K562 (cell line): ENCODE results near the gene NECTIN1. TPM values are rescaled to one million over a fixed set of nuclear protein-coding genes. Genes with fewer than 3 reads are reported as not detected.

Source experiments
- ATAC-seq: fragments of 200-7000 bp; cut with Tn5 transposase; 3 replicates; pipeline ENCODE4 v1.9.1; 2020; ENCODE audit warnings: moderate library complexity
- BruUV-seq: library from RNA; stranded (reverse); fragments of 400-500 nt; replicated peaks from 2 replicates; lab custom pipeline; 2021; lab: Mats Ljungman, UMichigan
- CTCF ChIA-PET: fragments of 300-600 bp; formaldehyde crosslinking; extraction: SDS; loops from one replicate; lab custom pipeline; 2021; ENCODE audit warnings: low intra/inter-chr PET ratio; lab: Yijun Ruan, JAX
- POLR2A ChIA-PET: fragments of 300-600, 350-650 bp; sonication (Branson Sonifier 250); formaldehyde crosslinking; extraction: SDS; loops from one replicate; lab custom pipeline; 2021; ENCODE audit warnings: antibody characterized with exemption, inconsistent platforms; lab: Yijun Ruan, JAX
- DNase-seq, 4 experiments: peaks; one replicate each; pipeline versions ENCODE4 v3.0.0 to v3.0.0-alpha.2; 2011 to 2018; ENCODE audit warnings: low spot score in 3 of 4, mixed read lengths in 3 of 4; ENCODE audit errors: extremely low read depth in 1 of 4
- FAIRE-seq: peaks from 2 replicates; lab custom pipeline; 2011; peaks lifted over from hg19 to GRCh38; lab: Jason Lieb, UNC
- H2AFZ ChIP-seq: 2 replicates; pipeline ENCODE4 v1.6.0; 2011; ENCODE audit warnings: low read depth, low read length, control low read depth, inconsistent platforms
- H3K27ac ChIP-seq: fragments of 200-600 bp; 3 replicates; pipeline ENCODE4 v1.8.0; 2011; ENCODE audit warnings: low read depth, mild to moderate bottlenecking, control low read depth, inconsistent platforms, low read length, moderate library complexity, mixed read lengths; ENCODE audit errors: extremely low read depth
- H3K27me3 ChIP-seq, 2 experiments: fragments of 300-600 bp in 1 of 2; 2 replicates in 1 of 2; 3 replicates in 1 of 2; pipeline versions ENCODE4 v1.6.0 to v1.8.0; 2011; ENCODE audit warnings: inconsistent platforms in 2 of 2, low read length in 2 of 2, mild to moderate bottlenecking in 1 of 2, mixed read lengths in 1 of 2, moderate library complexity in 1 of 2; ENCODE audit not compliant: control insufficient read depth in 2 of 2, insufficient read depth in 2 of 2
- H3K36me3 ChIP-seq: fragments of 300-600 bp; 3 replicates; pipeline ENCODE4 v1.8.0; 2011; ENCODE audit warnings: mild to moderate bottlenecking, low read length, inconsistent platforms; ENCODE audit not compliant: control insufficient read depth, insufficient read depth
- H3K4me1 ChIP-seq, 2 experiments: fragments of 200-600 bp in 1 of 2; replicated peaks in 1 of 2; 2 replicates in 1 of 2; 3 replicates in 1 of 2; pipeline versions ENCODE4 v1.5.1 to v1.8.0; 2011; ENCODE audit warnings: inconsistent platforms in 2 of 2, low read length in 2 of 2, mild to moderate bottlenecking in 1 of 2, mixed read lengths in 1 of 2, moderate library complexity in 1 of 2; ENCODE audit not compliant: control insufficient read depth in 2 of 2, insufficient read depth in 2 of 2
- H3K4me2 ChIP-seq: 2 replicates; pipeline ENCODE4 v1.6.1; 2011; ENCODE audit warnings: low read length, control low read depth, inconsistent platforms, mixed read lengths; ENCODE audit not compliant: insufficient read depth
- H3K4me3 ChIP-seq: fragments of 200-600 bp; sonication (generic), shearing (Covaris generic); 2 replicates; pipeline ENCODE4 v1.5.1; 2016; ENCODE audit warnings: control low read depth, inconsistent platforms
- H3K79me2 ChIP-seq: fragments of 200-600 bp; 3 replicates; pipeline ENCODE4 v1.8.0; 2011; ENCODE audit warnings: low read length, inconsistent platforms; ENCODE audit not compliant: control insufficient read depth, insufficient read depth
- H3K9ac ChIP-seq, 2 experiments: 2 replicates each; pipeline versions ENCODE4 v1.6.0 to v1.6.1; 2011; ENCODE audit warnings: low read depth in 2 of 2, low read length in 2 of 2, control low read depth in 1 of 2, inconsistent platforms in 1 of 2, mild to moderate bottlenecking in 1 of 2, mixed read lengths in 1 of 2; ENCODE audit not compliant: insufficient read depth in 1 of 2
- H3K9me1 ChIP-seq: one replicate; pipeline ENCODE4 v1.6.0; 2011; ENCODE audit warnings: inconsistent platforms, mild to moderate bottlenecking, low read length, moderate library complexity; ENCODE audit not compliant: control insufficient read depth, insufficient read depth
- H3K9me3 ChIP-seq: replicated peaks from 2 replicates; pipeline ENCODE4 v1.5.1; 2011; ENCODE audit warnings: low read depth, low read length, inconsistent platforms; ENCODE audit not compliant: control insufficient read depth, insufficient read depth
- H4K20me1 ChIP-seq: replicated peaks from 2 replicates; pipeline ENCODE4 v1.6.1; 2011; ENCODE audit warnings: low read length, inconsistent platforms, mixed read lengths; ENCODE audit not compliant: control insufficient read depth, insufficient read depth
- CBFA2T3 ChIP-seq: fragments of 450-650 bp; IDR thresholded peaks from 2 replicates; pipeline ENCODE4 v1.6.1; 2017
- EGR1 ChIP-seq: fragments of 450-650 bp; conservative IDR thresholded peaks from 2 replicates; pipeline ENCODE4 v1.6.1; 2017; ENCODE audit warnings: mild to moderate bottlenecking
- EZH2 ChIP-seq: IDR thresholded peaks from 2 replicates; pipeline ENCODE4 v1.6.1; 2012; ENCODE audit warnings: low read depth, mild to moderate bottlenecking, inconsistent platforms, low read length, borderline replicate concordance
- HOXB6 ChIP-seq: fragments of 250-450 bp; sonication (Bioruptor Pico); IDR thresholded peaks from 2 replicates; pipeline ENCODE4 v1.5.1; 2022; ENCODE audit warnings: mild to moderate bottlenecking, borderline replicate concordance
- JUNB ChIP-seq: fragments of 450-650 bp; formaldehyde crosslinking; conservative IDR thresholded peaks from 2 replicates; pipeline ENCODE4 v1.4.0; 2020; ENCODE audit warnings: mild to moderate bottlenecking
- MAFG ChIP-seq: fragments of 450-650 bp; conservative IDR thresholded peaks from 2 replicates; pipeline ENCODE4 v1.6.1; 2016; ENCODE audit warnings: missing genetic modification characterization, missing compliant biosample characterization
- NFRKB ChIP-seq: fragments of 450-650 bp; IDR thresholded peaks from 2 replicates; pipeline ENCODE4 v1.6.1; 2016; ENCODE audit warnings: low read depth
- PHB ChIP-seq: fragments of 250-450 bp; sonication (Bioruptor Pico); IDR thresholded peaks from 2 replicates; pipeline ENCODE4 v1.5.0; 2021
- PHF21A ChIP-seq: fragments of 450-650 bp; IDR thresholded peaks from 2 replicates; pipeline ENCODE4 v1.6.1; 2017; ENCODE audit warnings: low read depth, borderline replicate concordance
- POLR2AphosphoS5 ChIP-seq: IDR thresholded peaks from 2 replicates; pipeline ENCODE4 v1.6.1; 2011; ENCODE audit warnings: mild to moderate bottlenecking, low read depth, low read length, moderate library complexity; ENCODE audit not compliant: control insufficient read depth, insufficient read depth
- RAD21 ChIP-seq, 2 experiments: fragments of 250-450 bp in 1 of 2; fragments of 450-650 bp in 1 of 2; sonication (Bioruptor Pico) in 1 of 2; formaldehyde crosslinking in 1 of 2; IDR thresholded peaks in 1 of 2; conservative IDR thresholded peaks in 1 of 2; 2 replicates each; pipeline versions ENCODE4 v1.4.0 to v1.8.0; 2020 to 2022; ENCODE audit warnings: mild to moderate bottlenecking in 2 of 2, moderate library complexity in 1 of 2
- RHOXF2B ChIP-seq: fragments of 250-450 bp; sonication (Bioruptor Pico); conservative IDR thresholded peaks from 2 replicates; pipeline ENCODE4 v1.5.1; 2021
- SP1 ChIP-seq: sonication (generic); formaldehyde crosslinking; IDR thresholded peaks from 2 replicates; pipeline ENCODE4 v1.8.1; 2022; ENCODE audit warnings: mild to moderate bottlenecking, missing genetic modification reagents
- TBL1XR1 ChIP-seq, 2 experiments: IDR thresholded peaks; 2 replicates each; pipeline ENCODE4 v1.6.1; 2012; ENCODE audit warnings: improper control_type of control experiment in 2 of 2, low read length in 2 of 2, mild to moderate bottlenecking in 1 of 2
- ZC3H4 ChIP-seq: sonication (generic); formaldehyde crosslinking; IDR thresholded peaks from 2 replicates; pipeline ENCODE4 v1.9.0; 2021; ENCODE audit warnings: missing genetic modification reagents, borderline replicate concordance
- ZNF586 ChIP-seq: fragments of 450-650 bp; formaldehyde crosslinking; conservative IDR thresholded peaks from 2 replicates; pipeline ENCODE4 v1.4.0; 2020; ENCODE audit warnings: mild to moderate bottlenecking, moderate library complexity
- ZNF668 ChIP-seq: fragments of 250-450 bp; sonication (Bioruptor Pico); IDR thresholded peaks from 2 replicates; pipeline ENCODE4 v1.8.0; 2022; ENCODE audit warnings: mild to moderate bottlenecking, inconsistent platforms
- WGBS: fragments of 100-300 bp; shearing (Covaris generic); methylation state at CpG from one replicate; pipeline ENCODE4 v1.1.6; 2016; ENCODE audit warnings: low coverage, mixed read lengths; ENCODE audit not compliant: insufficient coverage; ENCODE audit errors: missing lambda C conversion rate; 5-methylcytosine and 5-hydroxymethylcytosine counted together
- in situ Hi-C: fragments of 300-500 bp; cut with MboI; formaldehyde crosslinking; loops from 4 replicates; pipeline ENCODE4 v1.15.0; 2018; ENCODE audit warnings: inconsistent platforms, mixed read lengths
- intact Hi-C: fragments of 100-400 bp; cut with micrococcal nuclease; formaldehyde crosslinking; loops from 2 replicates; pipeline ENCODE4 v1.14.2; 2022
- polyA plus RNA-seq, 8 experiments: library from polyadenylated mRNA; depleted of rRNA in 4 of 8; stranded (reverse) in 5 of 8; unstranded in 3 of 8; fragments of >200 nt; fragmentation: Nextera tagmentation in 2 of 8; fragmentation: Illumina TruSeq in 1 of 8; extraction: Ambion mirVana in 2 of 8; extraction: Trizol in 1 of 8; gene quantifications; 2 replicates each; pipeline versions ENCODE4 v1.2.1 to v1.2.3, GENCODE V29; 2011 to 2014; ENCODE audit warnings: inconsistent platforms in 1 of 8, missing spikeins in 1 of 8
- total RNA-seq, 7 experiments: library from RNA; depleted of rRNA in 6 of 7; stranded (reverse); fragments of >200 nt in 6 of 7; fragmentation: Illumina TruSeq in 2 of 7; extraction: Trizol in 2 of 7; gene quantifications; 2 replicates each; pipeline versions ENCODE4 v1.2.1 to v1.2.3, GENCODE V29; 2011 to 2021; ENCODE audit warnings: low replicate concordance in 1 of 7
- TF ChIP-seq, protein P1 (sequence below): fragments of 250-450 bp; sonication (Bioruptor Pico); IDR thresholded peaks from 2 replicates; pipeline ENCODE4 v1.8.0; 2022; ENCODE audit warnings: moderate library complexity, mild to moderate bottlenecking, inconsistent platforms

The NECTIN1 gene
- total and polyA plus RNA-seq, 9 of the 15 experiments (the other 6 are each of a cell fraction or from before 2014, with no cell fraction given), result 0.09 to 0.53 (median 0.23) TPM; not detected in 2

DNA sequence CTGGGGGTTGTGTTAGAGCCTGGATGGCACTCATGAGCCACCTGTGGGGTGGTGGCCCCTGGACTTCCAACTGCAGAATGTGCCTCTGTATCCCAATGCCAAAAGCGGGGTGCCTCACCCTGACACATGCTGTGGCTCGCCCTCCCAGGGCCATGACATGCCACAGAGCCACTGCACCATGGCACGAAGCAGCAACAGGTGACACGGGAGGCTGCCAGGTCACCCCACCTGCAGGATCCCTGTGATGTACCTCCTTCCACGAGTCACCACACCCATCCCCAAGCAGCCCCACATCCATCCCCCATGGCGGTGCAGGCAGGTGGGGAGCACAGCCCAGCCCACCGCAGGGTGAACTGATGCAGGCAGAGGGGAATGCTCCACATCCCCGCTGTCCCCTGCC, 14.8 kb downstream of the NECTIN1 start:
- H3K9ac ChIP-seq, result no peak overlapping the region; a peak in 1 of 4 replicates
- H3K79me2 ChIP-seq, result no peaks in the 10 kb centered on the region
- no peaks in the 10 kb centered on the region for H3K36me3 ChIP-seq
- H2AFZ ChIP-seq, result no peak overlapping the region
- H3K27ac ChIP-seq, result no peak overlapping the region
- ATAC-seq (no peak), FAIRE-seq (no peak), DNase-seq (no peak)
- no TSS peak for BruUV-seq
- no peaks in the 10 kb centered on the region for H3K9me3 ChIP-seq
- 0% methylated on average over 6 of the region's 8 CpGs for WGBS
- peaks cover 0 to 29% of the 10 kb centered on the region in 2 experiments; a peak in 4 of 5 replicates for H3K27me3 ChIP-seq
- no peak overlapping the region for H3K4me3 ChIP-seq
- ChIA-PET CTCF (no interaction called here), POLR2A (no interaction called here)
- H4K20me1 ChIP-seq, result peaks cover 5% of the 10 kb centered on the region; the same call in 1 of the 2 replicates
- in situ Hi-C loops, result no loop called here
- no peaks in the 10 kb centered on the region for H3K9me1 ChIP-seq
- intact Hi-C loops, result no loop called here
- H3K4me2 ChIP-seq, result no peak overlapping the region
- TF ChIP-seq EZH2, result no peak
- no peaks in the 10 kb centered on the region for H3K4me1 ChIP-seq

DNA sequence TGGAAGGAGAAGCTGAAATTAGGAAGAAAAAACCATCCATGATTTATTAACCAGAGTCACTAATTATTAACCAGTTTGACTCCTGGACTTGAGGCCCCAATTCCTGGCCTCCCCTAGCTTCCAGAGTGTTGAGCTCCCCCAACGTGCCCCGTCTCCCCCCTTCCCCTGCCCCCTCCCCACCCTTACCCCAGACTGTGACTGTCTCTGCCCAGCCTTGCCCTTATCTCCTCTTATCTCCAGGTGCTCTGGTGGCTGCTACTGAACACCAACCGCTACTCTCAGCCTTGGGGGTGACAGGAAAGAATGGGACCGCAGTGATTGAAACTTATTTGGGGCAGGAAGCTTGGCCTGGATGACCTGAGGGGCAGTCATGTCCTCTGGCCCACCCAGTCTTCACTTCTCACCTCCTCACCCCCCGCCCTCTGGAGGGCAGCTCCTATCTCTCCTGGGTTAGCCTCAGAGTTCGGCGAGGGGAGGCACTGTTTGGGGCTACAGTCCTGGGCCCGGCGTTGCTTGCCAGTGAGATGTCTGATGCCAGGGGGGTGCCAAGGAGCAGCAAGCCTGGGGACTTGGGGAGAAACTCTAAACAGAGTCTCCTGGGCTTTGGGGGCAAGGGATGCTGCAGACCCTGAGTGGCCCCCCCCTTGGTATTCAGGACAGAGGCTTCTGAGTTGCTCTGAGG, 15.5 kb downstream of the NECTIN1 start:
- intact Hi-C loops, result no loop called here

More for the DNA sequence above, 15.5 kb downstream of the NECTIN1 start:
- TF ChIP-seq PHB (CRISPR knock-in tag) (no peak), CBFA2T3 (no peak), RAD21 (CRISPR knock-in tag; conservative IDR thresholded peaks at IDR 0.05 in 1 of 2, IDR thresholded peaks at IDR 0.05 in 1 of 2) (no peak), RHOXF2B (no peak), EGR1 (no peak), PHF21A (no peak), SP1 (CRISPR knock-in tag) (no peak), ZNF586 (CRISPR knock-in tag) (no peak), MAFG (no peak), TBL1XR1 (IDR thresholded peaks at IDR 0.05; ENCODE audit: low read length in 2 of 2) (no peak), ZNF668 (no peak), JUNB (CRISPR knock-in tag) (no peak), NFRKB (no peak), ZC3H4 (no peak), POLR2AphosphoS5 (no peak), HOXB6 (CRISPR knock-in tag) (no peak)
- TF ChIP-seq, protein P1, sequence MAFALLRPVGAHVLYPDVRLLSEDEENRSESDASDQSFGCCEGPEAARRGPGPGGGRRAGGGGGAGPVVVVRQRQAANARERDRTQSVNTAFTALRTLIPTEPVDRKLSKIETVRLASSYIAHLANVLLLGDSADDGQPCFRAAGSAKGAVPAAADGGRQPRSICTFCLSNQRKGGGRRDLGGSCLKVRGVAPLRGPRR (CRISPR knock-in tag), result no peak
- Histone ChIP-seq H3K9ac (no peak overlapping the region), H3K4me2 (no peak overlapping the region), H4K20me1 (peaks cover 7% of the 10 kb centered on the region), H3K27ac (no peak overlapping the region), H3K9me3 (no peaks in the 10 kb centered on the region), H3K4me1 (no peaks in the 10 kb centered on the region), H2AFZ (no peak overlapping the region), H3K27me3 (peaks cover 0 to 32% of the 10 kb centered on the region in 2 experiments; a peak in 4 of 5 replicates), H3K79me2 (no peaks in the 10 kb centered on the region), H3K36me3 (no peaks in the 10 kb centered on the region), H3K4me3 (no peak overlapping the region), H3K9me1 (no peaks in the 10 kb centered on the region)
- DNase-seq (no peak), ATAC-seq (no peak), FAIRE-seq (no peak)
- no TSS peak for BruUV-seq
- POLR2A ChIA-PET, result no interaction called here
- CTCF ChIA-PET, result no interaction called here
- 10% methylated on average over 7 of the region's 9 CpGs for WGBS
- in situ Hi-C loops, result no loop called here
